Inferior parietal cortex (tissue), 1 donor: ENCODE measurements around the gene DDAH2.

Experiments used
- DNase-seq: peaks from one replicate; pipeline ENCODE4 v3.0.0-alpha.2; 2016; ENCODE audit errors: extremely low spot score

DDAH2 gene

DNA sequence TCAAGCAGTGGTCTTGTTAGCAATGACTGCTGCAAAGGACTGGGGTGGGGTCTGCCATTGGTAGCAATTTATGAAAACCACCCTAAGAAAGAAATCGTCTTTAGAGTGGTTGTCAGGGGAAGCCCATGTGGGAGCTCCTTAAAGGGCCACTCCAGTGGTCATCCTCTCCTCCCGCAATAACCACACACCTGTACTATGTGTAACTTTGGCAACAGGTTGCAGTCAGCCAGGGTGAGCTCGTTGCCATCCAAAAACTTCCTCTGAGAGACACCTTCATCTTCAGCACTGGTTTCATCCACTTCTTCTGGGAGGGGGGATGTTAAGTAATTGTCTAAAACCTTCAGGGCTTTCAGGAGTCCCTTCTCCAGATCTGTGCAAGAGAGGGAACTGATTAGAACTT, 2.9 kb upstream of the DDAH2 start:
- DNase-seq: no peak

DNA sequence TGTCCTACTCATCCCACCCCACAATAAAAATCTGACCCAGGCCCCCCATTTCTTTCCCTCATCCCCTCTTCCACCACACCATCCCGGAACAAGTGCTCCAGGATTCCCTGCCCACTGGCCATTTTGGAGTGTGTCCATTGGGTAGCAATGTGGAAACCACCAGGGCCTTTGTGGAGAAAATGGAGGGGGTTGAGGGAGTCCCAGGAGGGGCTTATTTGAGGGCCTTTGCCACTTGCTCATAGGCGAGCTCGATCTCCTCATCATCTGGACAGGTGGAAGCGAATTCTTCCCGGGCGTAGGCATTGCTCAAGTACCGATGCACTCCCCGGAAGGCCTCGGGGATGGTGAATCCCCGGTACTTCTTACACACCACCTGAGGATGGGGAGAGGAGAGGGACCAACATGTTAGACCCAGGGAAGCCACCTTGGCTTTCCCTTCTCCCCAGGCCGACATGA, 1.6 kb upstream of the DDAH2 start:
- DNase-seq: no peak

DNA sequence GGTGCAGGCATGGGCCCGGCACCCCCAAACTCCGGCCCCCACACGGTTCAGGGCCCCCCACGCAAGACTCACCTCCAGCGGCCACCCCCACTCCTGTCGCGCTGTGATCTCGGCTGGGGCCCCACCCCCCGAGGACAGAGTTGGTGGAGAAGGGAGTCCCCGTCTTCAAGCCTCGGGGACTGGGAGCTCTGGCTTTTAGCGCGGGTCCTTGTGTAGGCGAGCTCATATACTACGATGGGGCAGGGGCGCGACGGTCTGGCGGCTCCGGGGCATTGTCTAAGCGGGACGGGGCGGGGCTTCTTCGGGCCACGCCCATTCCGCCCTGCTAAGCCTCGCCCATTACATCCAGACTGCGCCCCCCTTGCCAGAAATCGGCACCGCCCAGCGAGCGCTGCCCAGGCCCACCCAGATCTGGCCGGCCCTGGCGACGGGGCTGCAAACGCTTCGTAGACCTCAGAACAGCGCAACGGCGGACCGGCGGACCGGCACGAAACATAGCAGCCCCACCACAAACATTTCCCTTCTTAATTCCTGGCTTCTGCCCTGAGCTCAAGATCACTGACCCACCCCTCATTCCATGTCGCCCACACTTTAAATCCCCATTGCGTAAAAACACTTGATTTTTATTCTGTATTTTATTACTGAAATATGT, 1.0 kb upstream of the DDAH2 start:
- DNase-seq: peak; percentile 58

DNA sequence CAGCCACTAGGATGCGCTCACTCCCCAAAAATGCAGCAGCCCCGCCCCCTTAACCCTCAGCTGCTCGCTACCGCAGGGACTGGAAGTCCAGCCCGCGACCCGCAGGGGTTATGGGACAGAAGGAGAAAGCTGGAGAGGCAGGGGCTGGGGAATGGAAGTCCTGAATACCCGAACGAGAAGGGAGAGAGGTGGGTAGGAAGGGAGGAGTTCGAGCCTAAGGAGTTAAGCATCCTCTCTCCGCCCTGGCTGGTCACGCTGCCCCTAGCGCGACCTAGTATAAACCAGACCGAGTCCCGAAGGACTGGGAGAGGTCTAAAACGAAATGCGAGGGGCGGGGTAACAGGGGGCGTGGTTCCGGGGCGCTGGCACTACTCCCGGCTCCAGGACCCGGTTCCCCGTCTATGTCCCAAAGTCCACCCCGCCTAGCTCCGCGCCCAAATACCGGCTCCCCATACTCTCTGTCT, 448 bp upstream of the DDAH2 start:
- DNase-seq: peak; percentile 71

DNA sequence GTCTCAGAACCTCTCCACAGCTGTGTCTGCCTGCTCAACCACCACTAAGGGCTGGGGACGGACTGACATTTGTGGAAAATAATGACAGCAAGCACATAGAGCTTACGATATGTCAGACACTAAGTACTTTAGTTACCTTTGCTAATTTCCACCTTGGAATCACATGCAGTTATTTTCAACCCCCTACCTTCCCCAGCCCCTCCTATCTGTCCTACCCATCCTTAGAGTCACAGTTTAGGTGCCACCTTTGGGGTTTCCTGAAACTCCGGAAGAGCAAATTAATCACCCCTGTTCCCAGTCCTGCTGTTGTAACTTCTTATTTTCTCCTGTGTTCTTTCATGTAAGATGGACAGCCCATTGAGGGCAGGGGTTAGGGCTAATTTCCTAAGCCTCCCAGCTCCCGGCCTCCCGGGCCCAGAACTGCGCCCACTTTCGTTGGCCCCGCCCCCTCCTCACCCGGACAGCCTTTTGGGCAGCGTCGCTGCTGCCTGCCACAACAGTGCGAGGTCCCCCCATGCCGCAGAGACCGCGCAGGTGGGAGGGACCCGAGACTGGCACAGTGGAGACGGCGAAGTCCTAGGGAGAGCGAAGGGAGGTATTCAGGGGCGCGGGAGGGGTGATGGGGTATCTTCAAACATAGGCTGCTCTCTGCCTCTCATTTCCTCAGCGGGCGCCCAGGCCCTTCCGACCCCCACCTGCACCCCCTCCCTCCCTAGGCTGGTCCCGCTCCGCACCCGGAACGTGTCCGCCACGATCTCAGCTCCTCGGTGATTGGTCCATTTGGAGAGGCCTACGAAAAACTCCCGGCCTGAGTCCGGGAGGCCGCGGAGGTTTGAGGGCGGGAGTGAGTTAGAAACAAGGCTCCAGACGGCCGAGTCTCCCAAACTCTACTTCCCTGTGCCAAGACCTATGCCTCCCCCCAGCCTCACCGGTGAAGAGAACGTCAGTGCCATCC, 1.1 kb downstream of the DDAH2 start:
- no peak for DNase-seq

DNA sequence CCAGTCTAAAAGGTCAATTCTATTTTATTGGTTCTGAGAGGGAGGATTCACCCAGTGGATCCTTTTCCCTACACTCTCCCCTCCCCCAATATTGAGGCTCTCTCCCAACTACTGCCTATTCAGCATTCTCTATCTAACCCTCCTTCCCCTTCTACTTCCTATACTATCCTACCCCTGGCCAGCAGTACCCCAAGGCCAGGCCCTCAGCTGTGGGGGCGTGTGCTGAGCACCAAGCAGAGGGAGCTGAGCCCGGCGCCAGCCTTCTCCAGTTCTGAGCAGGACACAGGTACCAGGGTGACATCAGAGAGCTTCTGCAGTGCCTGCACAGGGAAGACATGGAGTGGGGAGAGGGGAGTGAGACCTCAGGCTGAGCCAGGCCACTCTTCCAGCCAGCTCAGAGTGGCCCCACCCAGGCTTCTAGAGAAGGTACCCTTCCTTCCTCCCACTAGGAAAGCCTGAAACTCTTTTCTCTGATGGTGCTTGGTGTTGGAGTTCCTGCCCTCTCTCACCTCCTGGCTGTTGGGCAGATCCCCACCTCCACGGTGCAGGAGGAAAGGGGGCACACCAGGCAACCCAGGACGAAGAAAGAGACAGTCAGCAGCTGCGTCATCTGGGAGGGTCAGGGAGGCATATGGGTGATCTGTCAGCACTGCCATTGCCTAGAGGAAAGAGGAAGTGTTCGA, 1.9 kb downstream of the DDAH2 start:
- no peak for DNase-seq

DNA sequence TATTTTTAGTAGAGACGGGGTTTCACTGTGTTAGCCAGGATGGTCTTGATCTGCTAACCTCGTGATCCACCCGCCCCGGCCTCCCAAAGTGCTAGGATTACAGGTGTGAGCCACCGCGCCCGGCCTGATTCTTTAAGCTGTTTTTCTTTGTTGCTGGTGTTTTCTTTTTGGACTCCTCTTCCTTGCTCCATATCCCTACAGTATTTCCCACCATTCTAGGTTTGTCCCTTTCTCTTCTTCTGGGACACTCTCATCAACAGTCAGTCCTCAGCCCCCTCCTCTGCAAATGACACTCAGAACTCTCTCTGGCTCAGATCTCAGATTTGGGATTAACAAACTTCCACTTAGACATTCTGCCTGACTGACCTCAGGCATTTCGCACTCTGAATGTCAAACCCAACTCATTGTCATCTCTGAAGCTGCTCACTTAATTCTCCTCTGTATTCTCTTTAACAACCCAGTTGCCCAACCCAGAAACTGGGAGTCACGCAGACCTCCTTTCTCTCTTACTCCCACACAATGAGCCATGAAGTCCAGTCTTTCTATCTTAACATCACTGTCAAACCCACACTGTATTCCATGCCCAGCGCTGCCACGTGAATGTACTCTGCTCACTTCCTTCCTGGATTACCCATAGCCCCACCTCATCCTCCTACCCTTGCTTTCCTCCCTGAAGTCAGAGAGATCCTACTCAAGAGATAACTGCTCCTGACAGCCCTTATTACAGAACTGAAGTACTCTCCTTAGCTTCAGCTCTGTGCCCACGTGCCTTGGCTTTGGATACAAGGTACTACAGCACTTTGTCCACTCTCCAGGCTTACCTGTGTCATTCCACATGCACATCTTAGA, 3.4 kb downstream of the DDAH2 start:
- no peak for DNase-seq

DNA sequence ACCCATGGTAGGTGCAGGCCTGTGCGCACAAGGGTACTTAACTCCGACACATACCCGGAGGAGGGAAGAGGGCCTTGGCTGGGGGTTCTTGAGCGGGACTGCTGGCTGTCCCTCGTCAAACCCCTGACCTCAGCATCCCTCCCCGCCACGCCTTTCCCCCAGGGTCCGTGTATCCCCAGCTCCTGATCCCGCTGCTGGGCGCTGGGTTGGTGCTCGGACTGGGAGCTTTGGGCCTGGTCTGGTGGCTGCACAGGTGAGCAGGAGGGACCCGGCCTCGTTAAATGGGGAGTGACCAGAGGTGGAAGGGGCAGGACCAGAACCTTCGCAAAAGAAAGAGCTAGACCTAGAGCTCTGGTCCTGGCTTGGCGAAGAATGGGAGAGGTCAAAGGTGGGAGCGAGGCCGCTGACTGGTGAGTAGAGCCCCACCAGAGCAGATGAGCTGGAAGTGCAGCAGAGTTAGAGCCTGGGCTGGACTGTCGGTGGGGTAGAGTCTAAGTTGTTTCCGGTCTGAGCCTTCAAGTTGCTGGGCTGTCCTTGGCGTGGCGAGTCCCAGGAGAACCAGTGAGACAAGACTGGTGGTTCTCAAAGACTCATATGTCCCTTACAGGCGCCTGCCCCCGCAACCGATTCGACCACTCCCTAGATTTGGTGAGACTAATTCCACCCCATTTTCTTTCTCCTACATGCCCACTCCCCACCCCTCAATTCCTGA, 5.0 kb downstream of the DDAH2 start:
- DNase-seq: no peak

DNA sequence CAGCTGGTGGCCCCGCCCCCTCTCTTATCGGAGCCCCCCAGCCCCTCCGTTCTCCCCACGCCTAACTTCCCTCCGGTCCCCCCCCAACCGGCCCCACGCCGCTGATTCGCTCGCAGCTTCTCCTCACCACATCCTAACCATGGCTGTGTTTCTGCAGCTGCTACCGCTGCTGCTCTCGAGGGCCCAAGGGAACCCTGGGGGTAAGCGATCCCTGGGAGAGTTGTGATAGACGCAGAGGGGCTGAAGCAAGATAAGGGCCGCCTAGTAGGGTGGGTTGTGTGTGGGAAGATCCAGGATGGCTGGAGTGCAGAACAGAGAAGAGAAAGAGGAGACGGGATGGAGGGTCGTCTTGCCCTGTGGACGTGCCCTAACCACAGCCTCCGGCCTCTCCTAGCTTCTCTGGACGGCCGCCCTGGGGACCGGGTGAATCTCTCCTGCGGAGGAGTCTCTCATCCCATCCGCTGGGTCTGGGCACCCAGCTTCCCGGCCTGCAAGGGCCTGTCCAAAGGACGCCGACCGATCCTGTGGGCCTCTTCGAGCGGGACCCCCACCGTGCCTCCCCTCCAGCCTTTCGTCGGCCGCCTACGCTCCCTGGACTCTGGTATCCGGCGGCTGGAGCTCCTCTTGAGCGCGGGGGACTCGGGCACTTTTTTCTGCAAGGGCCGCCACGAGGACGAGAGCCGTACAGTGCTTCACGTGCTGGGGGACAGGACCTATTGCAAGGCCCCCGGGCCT, 5.7 kb downstream of the DDAH2 start, which contains the start of gene MPIG6B:
Gene MPIG6B (plus strand): TSS at position 129 of the 735 bp plus-strand sequence. CDS start 11 bp downstream, at position 140.
- no peak for DNase-seq

DNA sequence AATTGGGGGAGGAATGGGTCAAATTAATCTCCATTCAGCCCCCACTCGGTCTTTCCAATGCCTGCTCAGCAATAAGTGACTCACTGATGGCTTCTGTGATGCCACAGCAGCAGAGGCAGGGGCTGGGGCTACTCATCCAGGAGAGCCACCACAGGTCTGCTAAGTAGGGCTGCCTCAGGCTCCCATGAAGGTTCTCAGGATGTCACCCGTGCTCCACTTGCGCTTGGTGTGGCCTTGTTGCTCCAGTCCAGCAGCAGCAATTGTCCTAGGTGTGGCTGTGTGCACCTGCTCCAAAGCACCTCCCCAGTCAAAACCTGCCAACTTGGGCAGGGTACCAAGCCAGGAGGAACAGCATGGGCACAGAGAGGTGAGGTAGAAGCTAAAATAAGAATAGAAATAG, 6.9 kb downstream of the DDAH2 start:
- DNase-seq: no peak

DNA sequence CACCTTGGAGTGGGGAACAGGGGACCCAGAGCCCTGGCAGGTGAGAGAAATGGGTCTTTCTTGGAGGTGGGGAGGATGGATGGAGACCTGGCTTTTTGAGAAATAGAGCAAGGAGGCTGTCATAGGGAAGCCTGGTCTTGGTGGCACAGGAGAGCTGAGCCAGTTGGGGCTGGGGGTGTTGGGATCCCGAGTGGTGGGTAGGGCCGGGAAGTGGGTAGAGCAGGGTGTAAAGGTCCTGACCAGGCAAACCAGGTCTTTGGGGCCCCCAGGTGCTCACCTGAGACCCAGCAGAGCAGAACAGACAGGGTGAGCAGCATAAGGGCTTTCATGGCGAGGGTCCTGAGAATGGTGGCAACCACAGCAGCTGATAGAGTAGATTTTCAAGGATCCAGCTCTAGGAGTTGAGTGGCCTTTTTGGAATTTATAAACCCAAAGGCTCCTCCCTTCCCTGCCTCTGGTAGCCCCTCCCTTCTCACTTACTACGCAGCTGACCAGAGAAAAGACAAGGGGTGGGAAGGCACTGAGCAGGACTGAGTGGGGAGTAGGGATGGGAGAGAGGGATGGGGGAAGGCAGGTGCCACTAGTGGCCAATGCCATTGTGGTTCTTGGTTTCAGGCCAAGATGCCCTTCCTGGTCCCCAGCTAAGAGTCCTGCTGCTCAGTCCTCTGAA, 7.6 kb downstream of the DDAH2 start, which contains the start of gene LY6G6C:
Gene LY6G6C (minus strand): TSS at position 396 of the 670 bp plus-strand sequence. CDS start 67 bp downstream, at position 329.
- no peak for DNase-seq

DNA sequence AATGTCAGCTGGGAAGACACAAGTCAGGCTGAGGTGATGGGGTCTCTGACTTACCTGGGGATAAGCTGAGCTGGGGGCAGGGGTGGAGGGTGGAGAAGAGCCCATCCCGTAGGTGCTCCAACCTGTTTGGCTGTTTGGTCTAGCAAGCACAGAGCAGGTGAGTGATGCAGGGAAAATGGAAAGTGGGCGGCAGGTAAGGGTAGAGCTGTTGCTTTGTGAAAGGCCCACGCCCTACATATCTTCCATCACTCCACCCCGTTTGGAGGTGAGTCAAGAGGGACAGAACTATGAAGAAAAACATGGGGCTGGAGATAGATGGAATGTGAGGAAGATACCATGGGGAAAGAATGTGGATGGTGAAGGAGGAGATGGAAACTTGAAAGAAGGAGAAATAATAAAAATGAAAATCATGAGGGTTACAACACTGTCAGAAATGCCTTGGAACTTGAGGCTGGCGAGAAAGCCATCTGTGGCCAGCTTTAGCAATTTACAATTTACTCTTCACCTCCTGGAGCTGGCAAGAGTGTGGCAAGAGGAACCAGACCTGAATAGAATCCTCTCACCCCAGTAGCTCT, 8.8 kb downstream of the DDAH2 start:
- DNase-seq: no peak

DNA sequence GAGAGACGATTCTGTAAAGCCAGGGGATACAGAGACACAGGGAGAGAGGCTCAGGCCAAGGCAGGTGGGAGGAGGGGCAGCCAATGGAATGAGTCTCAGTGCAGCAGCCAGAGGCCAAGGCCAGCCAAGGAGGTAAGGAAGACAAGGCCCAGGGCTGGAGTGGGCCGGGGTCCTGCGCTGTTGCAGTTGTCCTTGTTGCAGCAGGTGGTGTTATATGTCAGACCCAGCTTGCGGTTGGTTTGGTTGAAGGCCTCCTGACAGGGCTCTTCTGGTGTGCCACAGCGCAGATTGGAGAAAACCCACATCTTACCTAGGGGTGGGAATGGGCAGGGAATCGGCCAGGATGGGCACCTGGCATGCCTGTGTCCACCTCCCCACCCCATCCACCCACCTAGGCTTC, 10.1 kb downstream of the DDAH2 start:
- DNase-seq: no peak

DNA sequence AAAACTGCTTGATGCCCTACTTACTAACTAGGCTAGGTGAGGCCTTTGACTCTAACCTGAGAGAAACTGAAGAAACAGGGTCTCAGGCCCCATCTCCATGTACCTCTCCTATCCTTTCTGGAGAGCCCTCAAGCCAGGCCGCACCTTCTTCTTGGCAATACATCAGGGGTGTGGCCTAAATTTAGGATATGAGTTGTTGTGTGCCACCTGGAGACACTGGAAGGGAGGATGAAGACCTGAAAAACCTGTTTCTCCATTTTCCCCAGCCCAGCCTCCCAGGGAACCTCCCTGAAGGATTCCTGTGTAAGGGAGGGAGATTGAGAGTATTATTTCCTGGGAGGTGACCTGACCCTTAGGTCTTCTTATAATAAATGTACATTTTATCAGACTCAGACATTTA, 10.8 kb downstream of the DDAH2 start:
- DNase-seq: no peak

DNA sequence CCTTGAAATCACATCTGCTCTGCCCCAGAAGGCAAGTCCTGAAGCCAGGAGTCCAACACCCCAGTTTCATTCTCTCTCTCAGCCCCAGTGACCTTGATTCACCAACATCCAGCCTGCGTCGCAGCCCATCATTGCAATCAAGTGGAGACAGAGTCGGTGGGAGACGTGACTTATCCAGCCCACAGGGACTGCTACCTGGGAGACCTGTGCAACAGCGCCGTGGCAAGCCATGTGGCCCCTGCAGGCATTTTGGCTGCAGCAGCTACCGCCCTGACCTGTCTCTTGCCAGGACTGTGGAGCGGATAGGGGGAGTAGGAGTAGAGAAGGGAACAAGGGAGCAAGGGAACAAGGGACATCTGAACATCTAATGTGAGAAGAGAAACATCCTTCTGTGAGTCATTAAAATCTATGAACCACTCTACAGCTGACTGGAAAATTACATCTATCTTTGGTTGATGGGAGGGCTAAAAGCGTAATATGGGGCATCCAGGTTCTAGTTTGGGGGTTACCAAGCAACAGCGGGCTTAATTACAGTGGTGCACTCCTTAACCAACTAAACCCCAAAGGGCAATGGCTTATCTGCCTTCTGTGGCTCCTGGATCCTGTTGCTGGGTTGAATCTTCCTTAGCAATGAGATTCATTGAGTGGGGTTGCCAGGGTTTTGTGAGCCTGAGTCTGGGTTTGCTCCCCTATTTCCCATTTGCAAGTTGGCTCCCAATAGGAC, 11.4 kb downstream of the DDAH2 start:
- no peak for DNase-seq

DNA sequence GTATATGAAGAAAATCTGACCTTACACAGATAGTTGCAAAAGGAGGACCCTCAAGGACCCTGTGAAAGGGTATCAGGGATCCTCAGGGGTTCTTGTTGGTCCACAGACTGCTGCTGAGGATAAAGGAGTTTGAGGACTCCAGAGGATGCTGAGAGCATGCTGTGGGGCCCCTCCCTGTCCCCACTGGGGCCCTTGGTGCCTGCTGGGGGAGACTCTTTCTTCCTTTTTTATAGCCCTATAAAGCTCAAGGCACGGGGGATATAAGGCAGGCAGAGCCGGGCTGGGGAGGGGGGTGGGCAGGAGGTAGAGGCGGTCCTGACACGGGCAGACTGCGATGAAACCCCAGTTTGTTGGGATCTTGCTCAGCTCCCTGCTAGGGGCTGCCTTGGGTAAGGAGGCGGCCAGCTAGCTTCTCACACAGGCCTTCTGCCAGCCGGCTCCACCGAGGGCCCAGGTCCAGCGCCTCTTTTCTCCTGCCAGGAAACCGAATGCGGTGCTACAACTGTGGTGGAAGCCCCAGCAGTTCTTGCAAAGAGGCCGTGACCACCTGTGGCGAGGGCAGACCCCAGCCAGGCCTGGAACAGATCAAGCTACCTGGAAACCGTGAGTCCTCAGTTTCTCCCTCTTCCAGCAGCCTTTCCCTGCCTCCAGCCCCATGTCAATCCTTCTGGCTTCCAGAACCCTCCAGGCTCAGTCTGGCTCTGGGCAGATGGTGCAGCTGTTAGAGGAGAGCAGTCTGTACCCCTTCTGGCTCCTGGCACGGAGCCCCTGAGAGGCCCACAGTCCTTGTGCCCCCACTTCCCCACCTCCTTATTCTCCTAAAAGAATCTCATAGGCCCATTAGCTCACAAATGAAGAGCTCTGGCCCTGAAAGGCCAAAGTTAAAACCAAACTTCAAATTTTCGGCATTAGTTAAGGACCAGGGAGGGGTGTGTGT, 13.8 kb downstream of the DDAH2 start, which contains the start of gene LY6G6D:
Gene LY6G6D (plus strand): TSS at position 327 of the 937 bp plus-strand sequence. CDS start 8 bp downstream, at position 335.
- DNase-seq: no peak
